HG03575 (cell line): Measurements from ENCODE around the gene ADD3.

Experiments used
- ATAC-seq: cut with Tn5 transposase; IDR thresholded peaks from one replicate; pipeline ENCODE4 v1.9.1; 2021; ENCODE audit not compliant: unreplicated experiment, insufficient number of reproducible peaks, low FRiP score; ENCODE audit errors: extremely low read depth

Gene ADD3

GRCh38 chr10:110160522-110160921 lies 152.7 kb downstream of the ADD3 start:
- no peak for ATAC-seq

- ATAC-seq = no peak
Observed at GRCh38 chr10:110162741-110163145, 155.0 kb downstream of the ADD3 start.

DNA sequence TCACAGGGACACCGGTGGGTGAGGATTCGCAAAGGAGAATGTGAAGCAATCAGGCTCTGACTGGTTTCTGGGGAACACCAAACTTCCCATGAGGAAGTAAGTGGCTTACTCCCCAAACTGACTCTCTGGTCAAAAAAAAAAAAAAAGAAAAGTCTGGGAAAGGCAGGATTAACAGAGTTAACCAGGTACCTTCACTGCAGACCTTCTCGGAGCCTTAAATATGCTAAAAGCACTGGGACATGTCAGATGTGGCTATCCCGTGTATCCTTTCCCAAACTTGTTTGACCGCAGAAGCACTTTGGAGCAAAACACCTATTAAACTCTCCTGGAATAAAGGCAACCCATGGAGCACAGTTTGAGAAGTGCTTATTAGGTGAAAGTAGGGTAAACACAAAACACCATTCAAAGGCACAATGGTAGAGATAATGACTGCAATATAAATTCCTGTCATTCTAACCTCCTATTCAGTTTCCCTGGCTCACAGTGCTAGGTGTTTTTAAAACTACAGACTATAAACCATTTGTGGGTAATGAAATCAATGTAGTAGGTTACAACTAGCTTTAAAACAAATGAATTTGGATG lies 155.5 kb downstream of the ADD3 start:
- ATAC-seq = no peak

DNA sequence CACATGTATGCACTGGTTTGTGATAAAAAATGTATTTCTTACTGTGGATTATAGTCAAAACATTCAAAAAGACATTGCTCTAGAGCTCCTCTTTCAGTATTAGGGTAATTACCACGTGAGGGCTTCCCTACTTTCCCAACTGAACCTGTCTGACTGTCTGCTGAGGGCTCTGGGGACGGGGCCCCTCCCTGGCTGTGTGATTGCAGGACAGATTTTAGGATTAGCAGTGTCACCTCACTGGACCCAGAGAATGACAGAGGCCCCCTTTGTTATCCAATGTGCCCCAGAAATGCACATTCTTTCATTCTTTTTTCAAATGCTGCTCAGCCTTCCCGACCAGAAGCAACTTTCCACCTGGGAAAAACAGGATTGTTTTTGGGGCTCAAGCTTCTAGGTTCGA lies 156.1 kb downstream of the ADD3 start:
- ATAC-seq = no peak

DNA sequence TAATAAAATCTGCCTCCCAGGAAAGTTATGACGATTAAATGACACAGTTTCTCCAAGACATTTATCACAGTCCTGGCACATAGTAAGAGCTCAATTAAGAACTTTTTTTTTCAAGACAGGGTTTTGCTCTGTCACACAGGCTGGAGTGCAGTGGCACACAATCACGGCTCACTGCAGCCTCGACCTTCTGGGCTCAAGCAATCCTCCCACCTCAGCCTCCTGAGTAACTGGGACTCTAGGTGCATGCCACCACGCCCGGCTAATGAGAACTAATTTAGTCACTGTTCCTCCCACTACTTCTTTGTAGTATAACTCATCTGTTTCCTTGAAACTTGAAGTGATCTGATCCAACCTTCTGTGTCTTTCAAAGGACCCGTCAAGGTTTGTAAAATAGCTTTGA lies 157.5 kb downstream of the ADD3 start:
- ATAC-seq = no peak

DNA sequence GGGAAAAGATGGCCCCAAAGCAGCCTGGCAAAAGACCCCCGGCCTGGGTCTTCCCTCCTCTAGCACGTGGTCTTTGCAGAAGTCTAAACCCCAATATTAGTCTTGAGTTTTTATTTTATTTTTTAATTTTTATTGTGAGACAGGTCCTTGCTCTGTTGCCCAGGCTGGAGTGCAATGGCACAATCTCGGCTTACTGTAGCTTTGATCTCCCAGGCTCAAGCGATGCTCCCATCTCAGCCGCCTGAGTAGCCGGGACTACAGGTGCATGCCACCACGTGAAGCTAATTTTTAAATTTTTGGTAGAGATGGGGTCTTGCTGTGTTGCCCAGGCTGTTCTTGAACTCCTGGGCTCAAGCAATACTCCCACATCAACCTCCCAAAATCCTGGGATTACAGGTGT lies 159.4 kb downstream of the ADD3 start:
- no peak for ATAC-seq

DNA sequence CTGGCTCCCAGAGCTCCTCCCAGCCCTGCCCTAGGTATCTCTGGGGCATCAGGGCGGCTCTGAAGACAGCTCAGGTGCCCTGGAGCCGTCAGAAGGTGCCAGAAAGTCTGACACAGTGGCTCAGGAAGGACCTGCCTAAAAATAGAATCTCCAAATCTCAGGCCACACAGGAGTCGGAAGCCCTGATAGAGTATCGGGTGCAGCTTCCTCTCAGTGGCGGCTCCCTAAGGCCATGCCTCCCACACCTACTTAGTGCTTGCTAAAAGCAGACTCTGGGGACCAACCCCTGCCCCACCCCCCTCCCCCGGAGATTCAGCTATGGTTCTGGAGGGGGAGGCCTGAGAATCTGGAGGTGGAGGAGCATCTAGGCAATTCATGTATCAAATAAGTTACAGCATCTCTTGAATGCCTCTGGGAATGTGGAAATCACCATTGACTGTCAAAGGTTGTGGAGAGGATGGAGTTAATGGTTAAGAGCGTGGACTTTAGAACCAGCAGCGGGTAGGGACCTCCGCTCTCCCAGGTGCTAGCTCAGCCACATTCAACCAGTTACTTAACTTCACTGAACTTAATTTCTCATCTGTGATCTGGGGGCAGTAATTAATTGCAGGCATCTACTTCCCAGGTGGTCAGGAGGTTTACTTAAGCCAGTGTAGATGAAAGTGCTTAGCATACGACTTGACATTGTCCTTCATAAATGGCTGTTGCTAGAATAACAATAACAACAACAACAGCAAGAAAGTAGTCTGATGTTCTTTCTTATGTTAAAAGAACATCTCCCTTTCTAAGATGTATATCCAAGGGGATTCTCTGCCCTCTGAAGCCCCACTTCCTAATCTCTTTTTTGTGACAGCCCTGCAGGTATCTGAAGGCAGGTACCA lies 161.1 kb downstream of the ADD3 start:
- ATAC-seq = no peak

DNA sequence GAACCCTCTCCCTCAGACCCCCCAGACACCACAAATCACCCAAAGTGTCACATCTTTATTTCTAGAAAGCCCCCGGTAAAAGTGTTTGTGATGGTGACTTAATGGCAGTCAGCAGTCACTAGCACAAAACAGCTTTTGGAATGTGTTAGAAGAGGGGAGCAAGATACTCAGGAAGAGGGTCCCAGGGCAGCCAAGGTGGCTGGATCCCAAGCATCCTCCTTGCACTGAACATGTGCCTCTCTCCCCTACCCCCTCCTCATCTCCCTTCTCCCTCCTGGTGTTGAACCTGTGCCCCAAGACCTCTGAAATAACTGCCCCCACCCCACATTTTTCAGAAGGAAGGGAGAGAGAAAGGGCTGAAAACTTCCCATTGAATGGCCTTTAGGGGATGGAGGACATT lies 161.8 kb downstream of the ADD3 start:
- ATAC-seq = no peak

DNA sequence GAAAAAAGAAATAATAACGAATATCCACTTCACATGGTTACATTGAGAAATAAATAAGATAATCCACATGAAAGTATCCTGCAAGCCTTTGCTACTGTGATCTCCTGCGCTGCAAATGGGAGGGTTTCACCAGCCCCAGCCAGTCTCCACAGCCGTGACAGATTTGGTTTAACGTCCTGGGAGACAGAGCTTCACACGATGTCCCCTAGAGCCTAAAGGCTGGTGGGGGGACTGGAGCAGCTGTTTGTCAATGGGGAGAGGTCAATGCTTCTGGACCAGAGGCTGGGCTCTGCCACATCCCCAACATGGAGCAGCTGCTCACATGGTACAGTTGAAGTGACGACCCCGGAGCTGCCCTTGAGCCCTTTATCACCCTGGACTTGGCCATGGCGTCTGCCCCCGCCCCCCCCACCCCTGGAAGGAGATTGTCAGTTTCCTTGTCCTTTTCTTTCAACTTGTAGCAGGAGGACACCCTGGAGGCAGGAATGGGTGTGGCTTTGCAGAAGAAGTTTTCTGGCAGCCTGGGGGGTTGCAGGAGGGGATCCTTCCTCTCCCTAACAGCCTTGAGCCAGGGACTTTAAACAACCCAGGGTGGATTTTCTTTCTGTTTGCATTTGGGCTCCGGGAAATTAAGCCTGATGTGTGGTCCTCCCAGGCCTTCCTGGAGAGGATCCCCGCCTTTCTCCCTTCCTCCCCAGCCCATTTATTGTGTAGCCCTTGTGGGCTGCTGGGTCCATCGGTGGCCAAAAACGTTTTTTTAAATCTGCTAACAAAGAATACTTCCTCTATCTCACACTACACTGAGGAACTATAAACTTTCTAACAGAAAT lies 162.6 kb downstream of the ADD3 start:
- no peak for ATAC-seq

DNA sequence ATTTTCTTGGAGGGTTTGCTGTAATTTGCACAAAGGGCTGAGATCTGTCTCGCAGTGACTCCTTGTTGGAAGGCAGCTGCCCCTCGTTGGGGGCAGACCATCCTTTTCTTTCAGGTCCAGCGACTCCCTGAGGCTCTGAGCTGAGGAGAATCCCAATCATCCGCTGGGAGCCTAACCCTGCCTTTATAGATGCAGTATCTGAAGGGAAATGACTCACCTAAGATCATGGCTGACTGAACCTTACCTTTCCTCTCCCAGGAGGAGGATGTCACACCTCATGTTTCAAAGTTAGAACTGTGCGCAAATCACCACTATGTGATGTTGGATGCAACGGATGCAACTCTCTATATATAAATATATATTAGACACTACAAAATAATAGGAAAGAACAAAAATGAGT lies 163.2 kb downstream of the ADD3 start:
- no peak for ATAC-seq

DNA sequence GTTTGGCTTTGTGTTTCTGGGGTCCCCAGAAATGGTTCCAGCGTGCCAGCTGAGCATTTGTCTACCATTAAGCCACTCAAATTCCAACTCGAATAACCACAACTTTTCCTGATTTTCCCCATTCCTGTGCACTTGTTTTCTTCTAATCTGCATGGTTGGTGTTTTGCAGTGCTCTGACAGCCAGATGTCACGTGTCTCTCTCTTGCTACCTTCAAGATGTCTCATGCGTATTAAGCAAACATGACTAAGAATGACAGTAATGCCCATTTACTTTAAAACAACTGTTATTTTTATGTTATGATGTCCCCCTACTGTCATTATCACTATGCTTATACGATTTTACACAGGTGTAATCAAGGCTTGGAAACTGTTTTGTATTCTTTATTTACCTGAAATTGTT lies 164.4 kb downstream of the ADD3 start:
- no peak for ATAC-seq

DNA sequence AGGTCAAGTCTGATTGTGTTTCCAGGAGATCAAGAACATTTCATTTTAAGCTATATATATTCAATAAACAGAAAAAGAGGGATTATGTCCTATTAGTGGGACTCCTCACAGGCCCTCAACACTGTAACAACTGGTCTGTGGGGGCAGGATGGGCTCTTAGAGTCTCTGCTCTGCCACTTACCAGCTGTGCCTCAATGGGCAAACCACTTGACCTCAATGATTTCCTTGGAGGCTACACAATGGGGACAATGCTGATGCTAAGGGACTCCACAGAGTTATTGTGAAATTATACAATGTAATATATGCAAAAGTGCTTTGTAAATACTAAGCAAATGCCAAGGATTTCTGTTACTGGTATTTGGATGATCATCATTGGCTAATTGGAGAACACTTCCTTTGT lies 166.4 kb downstream of the ADD3 start:
- no peak for ATAC-seq

- no peak for ATAC-seq
Observed at GRCh38 chr10:110174816-110175215, 167.0 kb downstream of the ADD3 start.

DNA sequence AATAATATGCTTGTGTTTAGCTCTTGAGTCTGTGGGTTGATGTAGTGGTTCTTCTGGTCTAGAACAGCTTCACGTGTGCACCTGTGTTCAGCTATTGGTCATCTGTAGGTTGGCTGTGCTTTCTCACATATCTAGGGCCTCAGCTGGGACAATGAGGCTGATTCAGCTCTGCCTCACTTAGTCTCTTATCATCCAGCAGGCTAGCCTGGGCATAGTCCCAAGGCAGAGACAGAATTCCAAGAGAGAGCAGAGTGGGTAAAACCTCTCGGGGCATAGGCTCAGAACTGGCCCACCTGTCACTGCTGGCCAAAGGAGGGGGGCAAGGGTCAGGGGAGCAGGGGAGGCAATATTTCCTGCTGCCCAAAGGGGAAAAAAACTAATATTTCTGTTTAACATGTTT lies 167.6 kb downstream of the ADD3 start:
- ATAC-seq = no peak

DNA sequence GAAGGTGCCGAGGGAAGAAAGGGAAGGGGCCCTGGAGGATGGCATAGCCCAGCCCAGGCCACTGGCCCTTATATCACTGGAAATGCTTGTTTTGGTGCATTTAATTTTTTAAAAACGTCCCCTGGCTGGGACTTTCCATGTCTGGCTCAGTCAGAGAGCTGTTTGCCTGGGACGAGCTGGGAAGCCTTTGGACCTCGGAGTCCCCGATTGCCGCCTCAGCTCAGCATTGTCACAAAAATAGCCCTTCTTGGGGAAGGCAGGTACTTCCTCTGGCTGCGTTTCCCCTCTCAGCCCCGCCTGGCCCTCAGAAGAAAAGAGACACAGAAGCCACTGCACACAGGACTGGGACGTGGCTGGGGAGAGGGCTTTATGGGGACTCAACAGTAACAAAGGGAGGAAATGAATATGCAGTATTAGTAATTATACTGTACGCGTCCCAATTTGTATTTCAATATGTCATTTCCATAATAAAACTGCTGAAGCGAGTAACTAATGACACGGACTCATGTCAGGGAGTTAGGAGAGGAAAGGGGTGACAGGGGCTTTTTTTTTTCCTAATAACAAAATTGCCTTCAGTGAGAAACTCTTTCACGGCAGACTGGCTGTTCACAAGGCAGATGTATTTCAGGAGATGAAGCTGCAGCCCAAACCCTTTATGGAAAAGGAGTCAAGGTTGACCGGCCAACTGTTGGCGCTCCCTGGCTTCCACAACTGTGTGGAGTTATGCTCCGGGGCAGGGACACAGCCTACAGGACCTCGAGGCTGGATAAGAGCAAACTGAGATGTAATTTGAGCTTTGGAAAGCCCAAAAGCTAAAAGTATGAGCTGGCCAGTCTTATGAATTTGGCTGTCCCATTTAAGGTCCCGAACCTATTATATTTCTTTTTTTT lies 168.6 kb downstream of the ADD3 start:
- no peak for ATAC-seq

DNA sequence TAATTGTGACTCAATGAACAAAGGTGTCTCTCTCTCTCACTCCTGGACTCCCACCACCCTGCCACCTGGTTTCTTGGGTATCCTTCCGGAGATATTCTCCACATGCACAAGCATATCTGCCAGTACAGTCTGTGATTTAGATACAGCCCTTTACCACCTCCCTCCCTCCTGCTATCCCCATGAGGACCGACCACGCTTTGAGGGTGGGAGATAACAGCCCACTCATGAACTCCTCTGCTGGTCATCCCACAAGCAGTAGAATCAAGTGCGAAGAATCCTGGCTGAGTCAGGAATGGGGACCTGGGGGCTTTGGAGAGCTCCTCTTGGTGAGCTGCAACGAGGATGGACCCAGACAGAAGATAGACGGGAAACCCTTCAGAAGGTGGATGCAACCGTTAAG lies 171.4 kb downstream of the ADD3 start:
- no peak for ATAC-seq

DNA sequence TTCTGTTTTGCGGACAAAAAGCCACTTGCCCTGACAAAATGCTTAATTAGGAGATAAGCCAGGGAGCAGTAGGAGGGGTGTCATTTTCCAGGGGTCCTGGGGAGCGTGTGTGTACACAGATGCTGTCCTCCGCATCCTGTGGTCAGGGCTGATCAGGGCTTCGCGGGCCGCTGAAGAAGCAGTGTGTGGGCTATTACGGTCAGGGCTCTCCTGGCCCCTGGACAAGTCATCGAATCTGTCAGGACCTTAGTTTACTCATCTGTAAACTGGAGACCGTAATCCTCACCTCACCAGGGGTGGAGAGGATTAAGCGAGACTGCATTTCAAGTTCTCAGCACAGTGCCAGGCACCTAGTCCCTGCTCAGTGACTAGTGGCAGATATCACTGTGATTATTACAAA lies 173.7 kb downstream of the ADD3 start:
- no peak for ATAC-seq

GRCh38 chr10:110181911-110182310 lies 174.1 kb downstream of the ADD3 start:
- no peak for ATAC-seq

- no peak for ATAC-seq
Observed at GRCh38 chr10:110184398-110184797, 176.6 kb downstream of the ADD3 start.
